ENCODE results near the gene PRKAR1B. TPM values are rescaled to one million over a fixed set of nuclear protein-coding genes. Genes with fewer than 3 reads are reported as not detected.
"Not testable (repeated sequence)": the region's sequence is repeated elsewhere in the genome, so short reads cannot be mapped to it uniquely, and the experiment has no call there.

PRKAR1B gene
- total RNA-seq, 1 experiment from 2014 or later = 6.9 TPM

DNA sequence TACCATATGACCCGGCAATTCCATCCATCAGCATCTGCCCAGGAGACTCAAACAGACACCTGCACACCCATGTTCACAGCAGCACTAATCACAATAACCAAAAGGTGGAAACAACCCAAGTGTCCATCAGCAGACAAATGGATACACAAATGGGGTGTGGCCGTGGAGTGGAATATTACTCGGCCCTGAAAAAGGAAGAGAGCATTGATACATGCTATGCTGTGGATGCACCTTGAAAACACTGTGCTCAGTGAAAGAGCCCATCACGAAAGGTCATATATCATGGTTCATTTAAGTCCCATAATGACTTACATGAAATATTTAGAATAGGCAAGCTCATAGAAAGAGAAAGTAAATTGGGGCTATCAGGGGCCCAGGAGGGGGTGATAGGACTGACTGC is 58.1 kb downstream of the PRKAR1B start:
- no peaks in the 10 kb centered on the region for H3K27me3 ChIP-seq
- peaks cover 4% of the 10 kb centered on the region; the same call in 1 of the 2 replicates for H3K4me1 ChIP-seq
- H3K36me3 ChIP-seq = no peaks in the 10 kb centered on the region
- H3K27ac ChIP-seq = no peak overlapping the region
- no peaks in the 10 kb centered on the region for H3K9me3 ChIP-seq (replicated peaks)
- H3K4me3 ChIP-seq = no peak overlapping the region
- DNase-seq = no peak

DNA sequence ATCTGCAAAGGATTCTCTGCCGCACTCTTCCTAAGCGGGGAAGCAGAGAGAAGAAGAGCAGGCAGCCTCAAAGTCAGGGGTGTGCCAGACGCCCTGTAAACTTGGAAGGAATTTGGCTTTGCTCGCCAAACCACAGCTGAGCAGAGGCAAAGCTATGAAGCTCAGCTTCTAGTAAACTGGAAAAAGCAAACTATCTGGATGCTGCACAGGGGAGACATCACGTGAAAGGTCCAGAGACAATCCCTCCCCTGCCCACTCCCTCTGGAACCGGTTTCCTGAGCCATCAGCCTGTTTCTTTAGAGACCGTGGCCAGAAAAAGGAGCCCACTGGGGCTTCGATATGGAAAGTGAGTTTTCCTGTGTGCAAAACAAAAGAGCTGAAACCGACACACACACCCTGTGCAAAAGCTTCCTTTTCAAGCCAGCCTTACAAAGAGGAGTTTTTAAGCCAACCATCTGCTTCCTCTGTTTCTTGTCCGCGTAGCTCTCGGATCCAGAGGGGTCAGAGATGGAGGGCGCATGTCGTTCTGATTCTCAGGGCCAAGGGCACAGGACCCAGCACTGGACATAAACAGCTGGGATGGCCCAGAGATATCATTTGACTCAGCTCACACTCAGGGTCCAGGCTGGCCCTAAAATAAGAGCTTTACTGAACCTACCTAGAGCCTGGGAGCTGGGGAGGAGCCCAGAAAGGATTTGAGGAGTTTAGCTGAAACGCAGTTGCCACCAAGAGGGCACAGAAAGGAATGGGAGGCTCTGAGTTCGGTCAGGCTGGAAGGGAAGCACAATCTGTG is 58.7 kb downstream of the PRKAR1B start:
- Histone ChIP-seq H3K36me3 (no peaks in the 10 kb centered on the region), H3K27me3 (no peaks in the 10 kb centered on the region), H3K9me3 (replicated peaks) (no peaks in the 10 kb centered on the region), H3K4me3 (no peak overlapping the region), H3K4me1 (peaks cover 4% of the 10 kb centered on the region; the same call in 1 of the 2 replicates), H3K27ac (no peak overlapping the region)
- DNase-seq = no peak

DNA sequence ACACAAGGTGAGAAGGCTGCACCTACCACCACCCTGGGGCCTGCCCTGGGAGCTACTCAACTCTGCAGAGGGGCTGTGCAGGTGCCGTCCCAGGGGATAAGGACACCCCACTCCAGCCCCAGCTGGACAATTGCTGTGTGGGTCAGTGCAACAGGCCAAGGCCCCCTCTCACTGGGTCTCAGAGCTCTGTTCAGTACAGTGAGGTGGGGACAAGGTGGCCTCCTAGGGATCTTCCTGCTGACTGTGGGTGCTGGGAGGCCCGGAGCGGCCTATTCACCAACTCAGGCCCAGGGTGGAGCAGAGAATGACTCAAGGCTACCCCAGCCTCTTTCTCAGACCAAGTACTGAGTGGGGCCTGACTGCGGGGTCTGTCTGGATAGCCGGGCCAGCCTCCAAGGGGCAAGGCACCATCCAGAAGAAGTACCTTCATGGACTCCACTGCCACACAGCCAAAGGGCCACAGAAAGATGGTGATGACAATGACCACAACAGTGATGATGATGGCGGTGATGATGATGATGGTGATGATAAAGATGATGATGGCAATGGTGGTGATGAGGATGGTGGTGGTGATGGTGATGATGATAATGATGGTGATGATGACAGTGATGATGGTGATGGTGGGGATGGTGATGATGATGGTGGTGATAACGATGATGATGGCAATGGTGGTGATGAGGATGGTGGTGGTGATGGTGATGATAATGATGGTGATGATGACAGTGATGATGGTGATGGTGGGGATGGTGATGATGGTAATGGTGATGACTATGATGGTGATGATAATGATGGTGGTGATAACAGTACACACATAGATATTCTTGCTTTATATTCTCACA is 60.4 kb downstream of the PRKAR1B start:
- Histone ChIP-seq H3K27me3 (no peaks in the 10 kb centered on the region), H3K4me3 (no peak overlapping the region), H3K27ac (no peak overlapping the region), H3K36me3 (no peaks in the 10 kb centered on the region), H3K4me1 (peaks cover 4% of the 10 kb centered on the region; the same call in 1 of the 2 replicates), H3K9me3 (replicated peaks) (no peaks in the 10 kb centered on the region)
- no peak for DNase-seq

DNA sequence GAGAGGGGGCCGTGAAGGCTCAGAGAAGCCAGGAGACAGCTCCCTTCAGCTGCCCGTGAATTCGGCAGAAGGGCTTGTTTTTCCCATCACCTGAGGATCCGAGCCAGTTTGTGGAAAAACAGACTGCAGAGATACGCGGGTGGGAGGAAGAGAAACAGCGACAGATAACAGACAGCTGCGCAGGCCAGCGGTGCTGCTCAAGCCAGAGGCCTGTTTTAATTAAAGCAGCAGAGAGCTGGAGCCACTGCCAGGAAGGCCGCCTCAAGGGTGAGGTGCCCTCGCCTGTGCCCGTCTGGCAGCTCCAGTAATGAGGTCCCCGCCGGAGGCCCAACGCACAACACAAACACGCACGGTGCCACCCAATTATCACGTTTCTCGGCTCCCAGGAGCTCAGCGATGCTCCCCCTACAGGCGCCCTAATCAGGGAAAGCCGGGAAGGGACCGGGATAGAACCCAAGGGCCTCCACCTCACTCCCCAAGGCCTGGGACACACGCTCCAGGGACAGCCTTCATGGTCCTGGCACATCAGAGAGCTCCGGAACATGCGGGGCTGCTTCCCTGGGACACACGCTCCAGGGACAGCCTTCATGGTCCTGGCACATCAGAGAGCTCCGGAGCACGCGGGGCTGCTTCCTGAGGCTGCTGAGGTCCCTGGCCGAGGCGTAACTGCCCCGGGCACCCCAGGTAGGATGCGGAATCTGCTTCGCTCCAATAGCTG is 61.2 kb downstream of the PRKAR1B start:
- no peak overlapping the region for H3K4me3 ChIP-seq

DNA sequence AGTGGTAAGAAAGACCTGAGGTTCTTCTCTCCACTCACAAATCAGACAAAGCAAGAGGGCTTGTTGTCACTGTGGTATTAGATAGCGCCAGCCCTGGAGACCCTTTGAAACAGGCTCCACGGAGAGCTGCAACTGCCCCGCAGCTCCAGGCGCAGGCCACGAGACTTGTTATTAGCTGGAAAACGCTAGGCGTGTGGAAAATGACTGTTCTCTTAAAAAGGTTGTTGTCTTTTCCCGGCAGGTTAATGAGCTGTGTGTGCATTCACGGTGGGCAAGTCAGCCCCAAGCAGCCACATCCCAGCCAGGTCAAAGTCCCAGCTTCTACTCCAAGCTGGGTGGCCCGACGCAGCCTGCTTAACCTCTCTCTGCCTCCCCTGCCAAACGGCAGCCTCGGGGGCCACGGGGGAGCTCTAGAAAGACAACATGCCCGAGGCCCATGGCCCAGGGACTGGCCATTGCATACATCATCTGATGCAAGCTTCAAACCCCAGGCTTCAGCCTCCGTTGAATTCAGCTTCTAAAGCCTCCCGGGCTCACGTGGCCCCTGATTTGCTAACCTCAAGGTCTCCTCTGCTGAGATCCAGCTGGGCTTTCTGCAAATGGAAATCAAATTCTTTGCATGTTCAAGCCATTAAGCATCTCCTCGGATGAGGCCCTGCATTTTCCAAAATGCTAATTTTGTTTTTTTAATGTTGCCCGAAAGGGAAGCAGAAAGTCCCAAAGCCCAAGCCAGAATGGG is 61.9 kb downstream of the PRKAR1B start:
- H3K27ac ChIP-seq = no peak overlapping the region

More for the DNA sequence above, 61.2 kb downstream of the PRKAR1B start:
- Histone ChIP-seq H3K27me3 (no peaks in the 10 kb centered on the region), H3K4me1 (peaks cover 4% of the 10 kb centered on the region; the same call in 1 of the 2 replicates), H3K9me3 (replicated peaks) (no peaks in the 10 kb centered on the region), H3K36me3 (no peaks in the 10 kb centered on the region), H3K27ac (no peak overlapping the region)
- DNase-seq = no peak

DNA sequence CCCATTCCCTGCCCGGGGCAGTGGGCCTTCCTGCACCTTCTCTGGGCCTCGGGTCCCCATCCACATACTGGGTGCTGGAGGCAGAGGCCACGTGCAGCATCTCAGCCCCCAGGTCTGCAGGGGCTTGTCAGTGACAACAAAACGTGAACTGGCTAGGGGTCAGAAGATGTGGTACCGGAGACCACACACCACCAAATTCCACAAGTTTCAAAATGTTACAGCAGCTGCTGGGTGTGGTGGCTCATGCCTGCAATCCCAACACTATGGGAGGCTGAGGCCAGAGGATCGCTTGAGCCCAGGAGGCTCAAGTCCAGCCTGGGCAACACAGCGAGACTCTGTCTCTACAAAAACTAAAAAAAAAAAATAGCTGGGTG is 62.7 kb downstream of the PRKAR1B start:
- Histone ChIP-seq H3K4me3 (no peak overlapping the region), H3K9me3 (replicated peaks) (no peaks in the 10 kb centered on the region), H3K27me3 (no peaks in the 10 kb centered on the region), H3K4me1 (peaks cover 4% of the 10 kb centered on the region; the same call in 1 of the 2 replicates), H3K27ac (no peak overlapping the region), H3K36me3 (no peaks in the 10 kb centered on the region)
- no peak for DNase-seq

More for the DNA sequence above, 61.9 kb downstream of the PRKAR1B start:
- no peak overlapping the region for H3K4me3 ChIP-seq
- no peaks in the 10 kb centered on the region for H3K36me3 ChIP-seq
- no peaks in the 10 kb centered on the region for H3K9me3 ChIP-seq (replicated peaks)
- DNase-seq = no peak
- peaks cover 4% of the 10 kb centered on the region; the same call in 1 of the 2 replicates for H3K4me1 ChIP-seq
- no peaks in the 10 kb centered on the region for H3K27me3 ChIP-seq

DNA sequence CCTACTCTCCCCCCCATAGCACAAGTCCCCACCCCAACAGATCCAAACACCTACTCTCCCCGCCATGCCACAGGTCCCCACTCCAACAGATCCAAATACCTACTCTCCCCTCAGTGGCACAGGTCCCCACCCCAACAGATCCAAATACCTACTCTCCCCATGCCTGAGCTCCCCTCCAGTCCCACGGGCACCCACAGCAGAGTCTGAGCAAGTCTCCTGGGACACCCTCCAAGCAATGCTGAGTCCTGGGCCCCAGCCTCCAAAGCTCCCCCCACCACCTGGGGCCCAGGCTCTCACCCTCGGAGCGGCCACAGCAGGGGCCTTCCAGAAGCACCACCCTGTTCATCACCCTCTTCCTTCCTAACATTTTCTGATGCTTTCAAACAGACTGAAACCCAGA is 64.5 kb downstream of the PRKAR1B start:
- no peaks in the 10 kb centered on the region for H3K36me3 ChIP-seq
- H3K27me3 ChIP-seq = no peaks in the 10 kb centered on the region
- DNase-seq = no peak
- peaks cover 2% of the 10 kb centered on the region; the same call in 1 of the 2 replicates for H3K4me1 ChIP-seq
- no peak overlapping the region for H3K4me3 ChIP-seq
- no peak overlapping the region for H3K27ac ChIP-seq
- no peaks in the 10 kb centered on the region for H3K9me3 ChIP-seq (replicated peaks)

DNA sequence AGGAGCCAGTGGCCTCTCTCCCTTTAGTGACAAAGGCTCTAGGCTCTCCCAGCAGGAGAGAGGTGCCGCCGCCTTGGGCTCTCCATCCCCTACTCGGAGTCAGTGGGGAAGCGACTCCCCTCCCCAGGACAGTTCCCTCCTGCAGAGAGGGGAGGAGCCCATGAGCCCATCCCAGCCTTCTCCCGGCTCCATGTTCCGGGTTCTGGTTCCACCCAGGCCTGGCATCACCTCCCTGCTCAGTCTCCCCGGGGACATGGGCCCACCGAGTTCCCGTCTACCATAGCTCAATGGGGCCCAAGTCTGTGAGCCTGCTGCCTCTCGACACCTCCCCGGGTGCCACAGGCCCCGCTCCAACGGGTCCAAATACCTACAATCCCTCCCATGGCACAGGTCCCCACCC is 67.1 kb downstream of the PRKAR1B start:
- H3K4me3 ChIP-seq = no peak overlapping the region
- no peak for DNase-seq
- no peak overlapping the region for H3K27ac ChIP-seq
- no peaks in the 10 kb centered on the region for H3K27me3 ChIP-seq
- H3K4me1 ChIP-seq = peaks cover 7% of the 10 kb centered on the region; the same call in 1 of the 2 replicates
- no peaks in the 10 kb centered on the region for H3K36me3 ChIP-seq
- no peaks in the 10 kb centered on the region for H3K9me3 ChIP-seq (replicated peaks)

DNA sequence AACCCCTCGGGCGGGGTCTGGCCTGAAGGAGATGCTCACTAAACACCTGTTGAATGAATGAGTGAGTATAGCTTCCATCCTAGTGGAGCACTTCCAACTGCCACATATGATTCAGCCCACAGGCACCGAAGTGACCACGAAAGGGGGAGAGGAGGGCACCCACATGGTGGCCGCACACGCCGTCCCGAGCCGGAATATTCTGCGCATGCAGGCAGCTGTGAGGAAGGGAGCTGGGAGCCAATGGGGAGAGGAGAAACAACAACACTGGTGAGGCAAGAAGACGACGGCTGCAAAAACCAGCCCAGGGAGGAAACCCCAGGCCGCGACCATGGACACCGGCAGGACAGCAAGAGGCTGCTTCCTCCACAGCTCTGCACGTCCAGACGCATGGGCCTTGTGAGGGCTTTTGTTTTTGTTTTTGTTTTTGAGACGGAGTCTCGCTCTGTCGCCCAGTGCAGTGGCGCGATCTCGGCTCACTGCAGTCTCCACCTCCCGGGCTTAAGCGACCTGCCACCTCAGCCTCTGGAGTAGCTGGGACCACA is 67.7 kb downstream of the PRKAR1B start:
- Histone ChIP-seq H3K4me3 (no peak overlapping the region), H3K9me3 (replicated peaks) (no peaks in the 10 kb centered on the region), H3K36me3 (no peaks in the 10 kb centered on the region), H3K27me3 (no peaks in the 10 kb centered on the region), H3K27ac (no peak overlapping the region), H3K4me1 (peaks cover 7% of the 10 kb centered on the region; the same call in 1 of the 2 replicates)
- DNase-seq = no peak

DNA sequence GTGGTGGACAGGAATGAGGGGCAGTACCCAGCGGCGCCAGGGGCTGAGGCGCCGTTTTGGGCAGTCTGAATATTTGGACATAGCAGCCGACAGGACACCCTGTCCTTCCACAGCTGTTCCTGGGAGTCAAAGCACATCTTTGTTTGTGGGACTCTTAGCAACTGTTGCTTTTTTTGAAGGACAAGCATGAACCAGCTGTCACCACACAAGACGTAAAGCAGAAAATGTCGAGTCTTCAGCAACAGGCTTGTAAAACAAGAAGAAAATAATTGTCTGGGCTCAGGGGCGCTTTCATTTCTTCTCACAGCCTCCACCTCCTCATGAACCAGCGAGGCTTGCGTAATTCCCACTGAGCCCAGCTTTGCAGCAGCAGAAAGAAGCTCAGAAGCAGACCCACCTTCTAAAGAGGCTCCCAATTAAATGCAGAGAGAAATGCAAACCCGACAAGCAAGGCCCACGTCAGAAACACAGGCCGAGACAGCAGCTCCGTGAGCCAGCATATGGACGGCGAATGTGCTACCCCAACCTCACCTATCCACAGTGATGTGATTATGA is 69.4 kb downstream of the PRKAR1B start:
- peak overlapping the region; percentile 91 for H3K27ac ChIP-seq
- peaks cover 5% of the 10 kb centered on the region; the same call in 1 of the 2 replicates for H3K4me1 ChIP-seq
- peak overlapping the region; percentile 32 for H3K4me3 ChIP-seq
- 0 out of 2 replicates have a peak, but pooled peaks cover 3% of the 10 kb centered on the region for H3K9me3 ChIP-seq (replicated peaks)
- DNase-seq = peak; percentile 79 to 88
- no peaks in the 10 kb centered on the region for H3K36me3 ChIP-seq
- no peaks in the 10 kb centered on the region for H3K27me3 ChIP-seq

DNA sequence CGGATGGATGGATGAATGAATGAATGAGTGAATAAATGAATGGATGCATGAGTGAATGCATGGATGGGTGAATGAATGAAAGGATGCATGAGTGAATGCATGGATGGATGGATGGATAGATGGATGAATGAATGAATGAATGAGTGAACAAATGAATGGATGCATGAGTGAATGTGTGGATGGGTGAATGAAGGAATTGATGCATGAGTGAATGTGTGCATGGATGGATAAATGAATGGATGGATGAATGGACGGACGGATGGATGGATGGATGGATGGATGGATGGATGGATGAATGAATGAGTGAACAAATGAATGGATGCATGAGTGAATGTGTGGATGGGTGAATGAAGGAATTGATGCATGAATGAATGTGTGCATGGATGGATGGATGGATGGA is 70.1 kb downstream of the PRKAR1B start:
- not testable (repeated sequence) for H3K9me3 ChIP-seq (replicated peaks); H3K4me3 ChIP-seq; H3K27me3 ChIP-seq; DNase-seq; H3K4me1 ChIP-seq; H3K36me3 ChIP-seq
- H3K27ac ChIP-seq = peak overlapping the region; percentile 91

DNA sequence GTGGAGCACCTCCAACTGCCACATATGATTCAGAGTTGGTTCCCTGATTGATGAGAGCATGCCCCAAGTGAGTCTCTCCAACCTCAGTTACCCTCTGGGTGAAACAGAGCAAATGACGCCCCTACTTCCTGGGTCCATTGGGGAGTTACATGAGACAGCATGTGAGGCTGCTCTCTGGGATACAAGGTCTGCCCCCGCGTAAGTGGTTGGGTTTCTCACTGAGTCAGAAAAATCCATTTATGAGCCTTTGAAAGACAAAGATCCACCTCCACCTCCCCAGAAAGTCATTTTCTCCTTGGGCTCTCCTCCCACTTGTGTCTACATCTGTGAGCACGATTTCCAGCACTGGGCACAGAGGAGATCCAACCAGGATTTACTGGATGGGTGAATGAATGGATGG is 71.3 kb downstream of the PRKAR1B start:
- Histone ChIP-seq H3K4me1 (peaks cover 5% of the 10 kb centered on the region; the same call in 1 of the 2 replicates), H3K9me3 (replicated peaks) (0 out of 2 replicates have a peak, but pooled peaks cover 3% of the 10 kb centered on the region), H3K4me3 (no peak overlapping the region), H3K36me3 (no peaks in the 10 kb centered on the region), H3K27me3 (no peaks in the 10 kb centered on the region), H3K27ac (no peak overlapping the region)
- DNase-seq = no peak

DNA sequence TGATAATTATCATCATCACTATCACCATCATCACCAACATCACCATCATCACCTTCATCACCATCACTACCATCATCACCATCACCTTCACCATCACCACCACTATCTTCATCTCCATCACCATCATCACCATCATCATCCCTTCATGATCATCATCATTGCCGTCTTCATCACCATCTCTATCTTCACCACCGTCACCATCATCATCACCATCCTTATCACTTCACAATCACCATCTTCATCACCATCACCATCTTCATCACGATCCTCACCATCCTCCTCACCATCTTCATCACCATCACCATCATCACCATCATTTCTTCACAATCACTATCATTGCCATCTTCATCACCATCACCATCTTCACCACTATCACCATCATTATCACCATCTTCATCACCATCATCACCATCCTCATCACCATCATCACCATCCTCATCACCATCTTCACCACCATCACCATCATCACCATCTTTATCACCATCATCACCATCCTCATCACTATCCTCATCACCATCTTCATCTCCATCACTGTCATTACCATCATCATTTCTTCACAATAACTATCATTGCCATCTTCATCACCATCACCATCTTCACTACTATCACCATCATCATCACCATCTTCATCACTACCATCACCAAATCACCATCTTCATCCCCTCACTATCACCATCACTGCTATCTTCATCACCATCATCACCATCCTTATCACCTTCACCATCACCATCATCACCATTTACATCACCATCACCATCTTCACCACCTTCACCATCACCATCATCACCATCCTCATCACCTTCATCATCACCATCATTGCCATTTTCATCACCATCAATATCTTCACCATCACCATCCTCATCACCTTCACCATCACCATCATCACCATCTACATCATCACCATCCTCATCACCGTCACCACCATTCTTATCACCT is 73.0 kb downstream of the PRKAR1B start:
- no peak overlapping the region for H3K4me3 ChIP-seq
- H3K9me3 ChIP-seq (replicated peaks) = 0 out of 2 replicates have a peak, but pooled peaks cover 3% of the 10 kb centered on the region
- no peak overlapping the region for H3K27ac ChIP-seq
- no peak for DNase-seq
- H3K36me3 ChIP-seq = no peaks in the 10 kb centered on the region
- no peaks in the 10 kb centered on the region for H3K27me3 ChIP-seq
- peaks cover 5% of the 10 kb centered on the region; the same call in 1 of the 2 replicates for H3K4me1 ChIP-seq

All from SJCRH30 (cell line).